GM19455 (cell line): ENCODE results near the gene SLC35A1.

Experiments used
- ATAC-seq: cut with Tn5 transposase; IDR thresholded peaks from one replicate; pipeline ENCODE4 v1.9.1; 2021; ENCODE audit not compliant: unreplicated experiment

The SLC35A1 gene

DNA sequence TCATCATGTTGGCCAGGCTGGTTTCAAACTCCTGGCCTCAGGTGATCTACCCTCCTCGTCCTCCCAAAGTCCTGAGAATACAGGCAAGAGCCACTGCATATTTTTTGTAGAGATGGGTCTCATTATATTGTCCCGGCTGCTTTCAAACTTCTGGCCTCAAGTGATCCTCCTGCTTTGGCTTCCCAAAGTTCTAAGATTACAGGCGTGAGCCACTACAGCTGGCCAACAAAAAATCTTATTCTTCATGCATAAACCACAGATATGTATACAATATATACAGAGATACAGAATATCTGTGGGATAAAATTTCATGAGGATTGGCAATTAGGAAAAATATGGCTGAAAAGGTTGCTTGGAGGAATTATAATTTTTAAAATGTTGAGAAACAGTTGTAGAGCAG lies 49.9 kb downstream of the SLC35A1 start:
- no peak for ATAC-seq

DNA sequence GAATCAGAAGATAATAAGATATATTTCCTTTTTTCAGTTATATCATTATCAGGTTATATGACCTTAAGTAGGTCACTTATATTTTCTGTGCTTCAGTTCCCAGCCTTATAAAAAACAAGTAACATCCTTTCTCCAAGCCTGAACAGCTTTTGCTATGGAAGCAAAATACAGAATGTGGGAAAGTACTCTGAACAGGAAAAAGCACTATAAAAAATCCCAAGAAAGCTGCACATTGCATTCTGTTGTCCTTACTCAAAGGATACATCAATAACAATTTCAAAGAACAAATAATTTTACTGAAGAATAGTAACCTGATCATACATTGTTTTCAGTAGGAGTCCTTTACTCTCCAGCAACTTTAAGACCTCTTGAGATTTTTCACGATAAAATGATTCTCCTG lies 56.4 kb downstream of the SLC35A1 start:
- no peak for ATAC-seq

DNA sequence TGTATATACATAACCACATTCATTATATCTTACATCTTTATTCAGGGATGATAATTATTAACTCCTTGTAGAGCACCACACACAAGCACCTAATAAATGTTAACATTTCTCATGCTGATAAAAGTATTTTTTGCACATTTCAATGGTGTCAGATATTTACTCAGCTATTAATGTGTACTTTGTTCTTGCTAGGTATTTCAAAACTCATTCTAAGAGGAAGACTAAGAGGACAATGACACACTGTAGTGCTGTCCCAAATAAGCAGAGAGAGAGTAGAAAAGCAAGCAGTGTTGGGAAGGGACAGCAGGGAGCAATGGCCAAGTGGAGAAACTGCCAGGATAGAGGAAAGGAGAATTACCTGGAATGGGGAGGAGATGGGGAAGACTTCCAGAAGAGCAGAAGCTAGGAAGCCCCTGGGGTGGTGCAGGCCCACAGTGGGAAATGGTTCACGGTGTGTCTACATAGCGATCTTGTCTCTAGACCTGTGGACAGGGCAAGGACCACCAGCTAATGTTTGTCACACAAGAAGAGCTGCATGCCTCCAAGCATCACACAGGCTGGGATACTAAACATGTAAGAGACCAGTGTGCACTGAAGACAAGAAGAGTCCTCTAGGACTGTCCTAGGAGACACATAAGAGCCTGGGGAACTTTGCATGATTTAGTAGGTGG lies 61.7 kb downstream of the SLC35A1 start:
- ATAC-seq, result no peak

DNA sequence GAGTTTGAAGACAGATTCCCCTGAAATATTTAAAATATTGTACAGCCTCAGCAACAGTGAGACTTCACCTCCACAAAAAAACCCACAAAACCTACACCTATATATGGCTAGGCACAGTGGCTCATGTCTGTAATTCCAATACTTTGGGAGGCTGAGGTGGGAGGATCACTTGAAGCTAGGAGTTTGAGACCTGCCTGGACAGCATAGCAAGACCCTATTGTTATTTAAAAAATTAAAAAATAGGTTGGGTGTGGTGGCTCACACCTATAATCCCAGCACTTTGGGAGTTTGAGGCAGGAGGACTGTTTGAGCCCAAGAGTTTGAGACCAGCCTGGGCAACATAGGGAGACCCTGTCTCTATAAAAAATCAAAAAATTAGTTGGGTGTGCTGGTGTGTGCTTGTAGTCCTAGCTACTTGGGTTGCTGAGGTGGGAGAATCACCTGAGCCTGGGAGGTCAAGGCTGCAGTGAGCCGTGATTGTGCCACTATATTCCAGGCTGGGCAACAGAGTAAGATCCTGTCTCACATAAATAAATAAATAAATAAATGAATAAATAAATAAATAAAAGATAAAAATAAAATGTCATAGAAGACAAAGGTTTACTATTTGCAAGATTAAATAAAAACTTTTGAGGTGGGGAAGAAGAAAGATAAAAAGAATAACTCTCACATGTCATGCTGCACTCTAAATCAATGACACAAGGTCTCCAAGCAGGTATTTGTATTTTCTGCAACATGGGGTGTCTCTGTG lies 65.9 kb downstream of the SLC35A1 start:
- ATAC-seq, result no peak

DNA sequence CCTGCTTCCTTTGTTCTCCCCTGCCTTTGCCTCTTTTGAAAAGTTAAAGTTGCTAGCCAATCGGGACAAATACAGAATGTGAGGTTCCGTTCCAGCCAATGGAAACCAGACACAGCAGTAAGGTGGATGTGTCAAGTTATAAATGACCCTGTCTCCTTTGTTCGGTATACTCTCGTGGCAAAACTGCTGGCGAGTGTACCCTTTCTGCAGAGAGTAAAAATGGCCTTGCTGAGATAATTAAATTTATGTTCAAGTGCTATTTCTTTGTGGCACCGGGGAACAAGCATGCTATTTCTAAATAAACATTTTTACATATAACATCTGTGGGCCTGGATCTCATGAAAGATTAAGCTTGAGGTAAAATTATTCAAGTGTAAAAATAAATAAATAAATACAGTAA lies 66.8 kb downstream of the SLC35A1 start:
- ATAC-seq, result no peak

DNA sequence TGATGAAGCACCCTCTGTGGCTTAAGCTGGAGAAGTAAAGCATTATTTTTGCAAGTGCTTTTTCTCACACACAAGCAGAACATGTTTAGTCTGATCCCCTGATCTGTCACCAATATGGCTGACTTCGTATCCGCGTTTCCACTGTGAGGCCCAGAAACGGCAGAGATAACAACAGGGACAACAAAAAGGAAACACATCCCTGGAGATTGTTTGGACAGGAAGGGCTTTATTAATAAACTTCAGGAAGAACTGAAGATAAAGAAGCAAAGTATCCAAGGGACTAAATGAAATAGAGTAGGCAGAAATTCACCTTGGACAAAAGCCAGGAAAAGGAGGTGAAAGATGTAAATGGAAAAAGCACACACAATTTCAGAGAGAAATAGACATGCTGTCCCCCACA lies 67.8 kb downstream of the SLC35A1 start:
- no peak for ATAC-seq

DNA sequence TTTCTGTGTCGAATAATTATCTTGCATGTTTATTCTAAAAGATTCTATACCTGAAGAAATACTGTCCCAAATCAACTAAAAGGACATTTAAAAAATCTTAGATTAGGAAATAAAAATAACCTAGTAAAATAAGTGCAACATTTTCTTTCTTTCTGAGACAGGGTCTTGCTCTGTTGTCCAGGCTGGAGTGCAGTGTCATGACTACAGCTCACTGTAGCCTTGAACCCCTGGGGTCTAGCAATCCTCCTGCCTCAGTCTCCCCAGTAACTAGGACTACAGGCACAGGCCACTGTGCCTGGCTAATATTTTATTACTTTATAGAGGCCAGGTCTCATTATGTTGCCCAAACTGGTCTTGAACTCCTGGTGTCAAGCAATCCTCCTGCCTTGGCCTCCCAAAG lies 68.3 kb downstream of the SLC35A1 start:
- ATAC-seq, result no peak

DNA sequence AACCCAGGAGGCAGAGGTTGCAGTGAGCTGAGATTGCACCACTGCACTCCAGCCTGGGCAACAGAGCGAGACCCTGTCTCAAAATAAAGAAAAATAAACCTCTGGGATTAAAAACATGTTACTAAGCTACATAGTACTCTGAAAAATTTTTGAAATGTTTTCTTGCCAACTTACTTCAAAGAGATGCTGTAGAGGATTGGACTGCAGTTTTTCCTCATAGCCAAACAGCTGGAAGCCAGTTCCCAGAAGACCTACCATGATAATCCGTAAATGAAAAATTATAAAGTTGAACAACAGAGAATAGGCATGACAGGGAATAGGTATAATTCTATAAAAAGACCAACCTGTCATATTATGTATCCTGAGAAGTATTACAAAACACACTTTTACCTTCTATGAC lies 69.0 kb downstream of the SLC35A1 start:
- no peak for ATAC-seq

DNA sequence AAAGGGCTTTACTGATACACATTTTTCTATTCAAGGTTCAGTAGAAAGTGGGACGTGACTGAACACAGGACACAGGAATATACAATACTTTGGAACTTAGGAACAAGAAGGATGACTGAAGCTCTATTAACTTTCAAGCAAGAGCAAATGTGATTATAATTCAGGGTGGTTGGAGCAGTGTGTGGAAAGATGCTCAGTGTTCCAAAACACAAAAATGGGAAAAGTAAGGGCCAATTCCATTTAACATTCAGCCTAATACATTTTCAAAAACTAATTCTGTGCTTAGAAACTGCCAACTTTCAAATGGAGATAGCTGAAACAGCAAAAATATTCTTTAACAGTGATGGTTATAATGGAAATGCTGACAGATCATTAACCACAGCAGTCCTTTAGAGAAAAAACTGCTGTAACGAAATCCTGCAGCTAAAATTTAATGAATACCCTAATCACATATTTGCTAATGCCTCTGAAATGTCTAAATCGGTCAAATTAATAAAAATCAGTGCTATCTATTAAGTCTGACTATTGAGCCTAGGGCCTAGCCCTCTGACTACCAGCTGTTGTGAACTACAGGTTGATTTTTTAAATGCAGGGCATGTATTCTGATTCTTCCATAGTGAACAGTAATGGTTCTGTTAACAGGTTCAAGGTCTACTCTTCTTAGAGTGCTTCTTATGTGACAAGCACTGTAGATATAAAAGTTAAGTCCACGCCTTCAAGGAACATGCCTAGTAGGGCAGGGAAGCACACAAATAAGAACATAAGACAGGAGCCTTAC lies 71.1 kb downstream of the SLC35A1 start:
- no peak for ATAC-seq

DNA sequence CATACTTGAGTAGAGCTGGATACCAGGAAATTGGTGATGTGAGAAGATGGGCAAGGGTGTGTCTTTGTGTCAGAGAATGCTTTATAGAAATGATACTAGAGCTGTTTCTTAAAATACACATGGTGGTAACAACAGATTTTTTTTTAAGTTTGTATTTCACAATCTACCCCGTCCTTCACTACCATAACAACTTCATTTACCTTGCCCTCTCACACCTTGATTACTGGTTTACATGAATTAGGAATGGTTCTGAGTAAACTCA lies 71.6 kb downstream of the SLC35A1 start:
- no peak for ATAC-seq

DNA sequence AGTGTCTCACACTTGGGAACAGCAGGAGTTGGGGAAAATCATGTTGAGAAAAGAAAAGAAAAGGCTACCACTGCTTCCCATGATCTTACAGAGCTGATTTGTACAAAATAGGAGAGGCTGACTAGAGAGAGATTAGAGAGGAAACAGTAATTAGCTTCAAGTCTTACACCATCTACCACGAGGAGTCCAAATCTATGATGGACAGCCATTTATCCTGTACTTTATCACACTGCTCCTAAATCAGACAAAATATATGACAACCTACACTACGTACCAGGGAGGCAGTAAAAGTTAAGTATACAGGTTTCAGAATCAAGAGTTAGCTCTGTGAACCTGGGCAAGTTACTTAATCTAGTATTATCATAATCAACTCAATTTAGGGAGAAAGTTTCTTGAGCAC lies 79.0 kb downstream of the SLC35A1 start:
- ATAC-seq, result no peak

DNA sequence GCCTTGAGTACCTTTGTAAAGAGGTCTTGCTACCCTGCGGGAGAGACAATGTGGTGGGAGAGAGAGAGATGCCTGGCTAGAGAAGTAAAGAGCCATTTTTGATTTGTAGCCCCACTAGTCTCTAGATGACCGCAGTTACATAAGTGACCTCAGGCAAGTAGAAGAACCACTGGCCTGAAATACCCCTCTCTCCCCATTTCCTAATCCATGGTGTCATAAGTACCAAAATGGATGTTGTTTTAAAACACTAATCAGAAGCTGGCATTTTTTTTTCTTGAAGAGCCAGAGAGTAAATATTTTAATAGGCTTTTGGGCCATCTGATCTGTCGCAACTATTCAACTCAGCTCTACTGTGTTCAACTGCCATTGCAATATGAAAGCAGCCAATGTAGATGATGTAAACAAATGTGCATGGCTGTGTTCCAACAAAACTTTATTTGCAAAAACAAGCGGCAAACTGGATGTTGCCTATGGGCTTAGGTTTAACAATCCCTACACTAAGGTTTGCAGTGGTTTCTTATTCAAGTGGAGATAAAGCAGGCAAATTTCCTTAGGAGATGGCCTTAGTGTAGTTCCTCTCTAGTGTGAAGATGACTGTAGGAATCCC lies 80.5 kb downstream of the SLC35A1 start:
- ATAC-seq, result no peak

DNA sequence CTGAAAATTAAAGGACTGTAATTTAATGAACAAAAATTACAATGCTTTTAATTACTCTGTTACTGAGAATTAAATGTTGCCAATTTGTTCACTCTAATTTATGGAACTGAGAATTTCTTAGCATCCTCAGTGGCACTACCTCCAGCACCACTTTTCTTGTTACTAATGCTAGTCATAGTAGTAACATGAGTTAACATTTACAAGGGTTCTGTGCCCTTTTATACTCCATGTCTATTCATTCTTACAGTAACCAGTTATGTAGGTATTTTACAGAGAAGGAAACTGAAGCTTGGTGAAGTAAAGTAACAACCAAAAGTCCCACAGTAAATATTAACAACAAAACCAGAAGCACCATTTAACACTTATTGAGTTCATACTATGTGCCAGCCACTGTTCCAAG lies 82.7 kb downstream of the SLC35A1 start:
- ATAC-seq, result no peak

DNA sequence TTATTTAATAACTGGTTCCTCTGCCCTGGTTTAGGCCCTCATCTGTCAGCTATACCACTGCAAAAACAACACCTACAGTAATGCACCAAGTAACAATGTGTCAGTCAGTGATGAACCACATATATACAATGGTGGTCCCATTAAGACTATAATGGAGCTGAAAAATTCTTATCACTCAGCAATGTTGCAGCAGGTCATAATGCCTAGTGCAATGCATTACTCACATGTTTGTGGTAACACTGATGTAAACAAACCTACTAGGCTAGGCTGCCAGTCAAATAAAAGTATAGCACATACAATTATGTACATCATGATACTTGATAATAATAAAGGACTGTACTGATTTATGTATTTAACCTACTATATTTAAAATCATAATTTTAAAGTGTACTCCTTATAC lies 85.7 kb downstream of the SLC35A1 start:
- ATAC-seq, result no peak

DNA sequence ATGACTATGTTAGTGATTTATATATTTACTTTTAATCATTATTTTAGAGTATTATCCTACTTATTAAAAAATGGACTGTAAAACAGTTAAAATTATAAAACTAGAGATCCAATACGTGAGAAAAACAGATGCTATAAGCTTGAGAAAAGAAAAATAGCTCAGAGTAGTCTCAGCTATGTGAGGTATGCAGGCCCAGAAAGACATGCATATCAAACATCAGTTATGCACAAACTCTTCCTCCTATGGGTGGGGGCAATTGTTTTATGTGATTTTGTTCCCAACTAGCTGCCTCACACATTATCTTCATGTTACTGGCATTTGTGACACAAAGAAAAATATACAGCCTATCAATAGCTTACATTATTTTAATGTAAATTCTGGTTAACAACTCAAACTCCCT lies 88.2 kb downstream of the SLC35A1 start:
- ATAC-seq, result no peak
